D721Med (cell line): Measurements from ENCODE around the gene HACD2.
"Not testable (repeated sequence)": the region's sequence is repeated elsewhere in the genome, so short reads cannot be mapped to it uniquely, and the experiment has no call there.

Experiments
- DNase-seq: peaks from one replicate; pipeline ENCODE4 v3.0.0; 2011; ENCODE audit warnings: low spot score; ENCODE audit not compliant: insufficient read length
- FAIRE-seq: peaks from 2 replicates; lab custom pipeline; 2011; peaks lifted over from hg19 to GRCh38; lab: Jason Lieb, UNC
- TF ChIP-seq, protein P1 (sequence below): IDR thresholded peaks from 2 replicates; pipeline ENCODE4 v1.5.1; 2012; ENCODE audit warnings: mild to moderate bottlenecking, control low read depth; ENCODE audit not compliant: insufficient read depth; ENCODE audit errors: missing control alignments

HACD2 gene

GRCh38 chr3:123499322-123499721 is 85.5 kb downstream of the HACD2 start:
- DNase-seq (no peak), FAIRE-seq (no peak)
- TF ChIP-seq, protein P1, sequence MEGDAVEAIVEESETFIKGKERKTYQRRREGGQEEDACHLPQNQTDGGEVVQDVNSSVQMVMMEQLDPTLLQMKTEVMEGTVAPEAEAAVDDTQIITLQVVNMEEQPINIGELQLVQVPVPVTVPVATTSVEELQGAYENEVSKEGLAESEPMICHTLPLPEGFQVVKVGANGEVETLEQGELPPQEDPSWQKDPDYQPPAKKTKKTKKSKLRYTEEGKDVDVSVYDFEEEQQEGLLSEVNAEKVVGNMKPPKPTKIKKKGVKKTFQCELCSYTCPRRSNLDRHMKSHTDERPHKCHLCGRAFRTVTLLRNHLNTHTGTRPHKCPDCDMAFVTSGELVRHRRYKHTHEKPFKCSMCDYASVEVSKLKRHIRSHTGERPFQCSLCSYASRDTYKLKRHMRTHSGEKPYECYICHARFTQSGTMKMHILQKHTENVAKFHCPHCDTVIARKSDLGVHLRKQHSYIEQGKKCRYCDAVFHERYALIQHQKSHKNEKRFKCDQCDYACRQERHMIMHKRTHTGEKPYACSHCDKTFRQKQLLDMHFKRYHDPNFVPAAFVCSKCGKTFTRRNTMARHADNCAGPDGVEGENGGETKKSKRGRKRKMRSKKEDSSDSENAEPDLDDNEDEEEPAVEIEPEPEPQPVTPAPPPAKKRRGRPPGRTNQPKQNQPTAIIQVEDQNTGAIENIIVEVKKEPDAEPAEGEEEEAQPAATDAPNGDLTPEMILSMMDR: no peak

DNA sequence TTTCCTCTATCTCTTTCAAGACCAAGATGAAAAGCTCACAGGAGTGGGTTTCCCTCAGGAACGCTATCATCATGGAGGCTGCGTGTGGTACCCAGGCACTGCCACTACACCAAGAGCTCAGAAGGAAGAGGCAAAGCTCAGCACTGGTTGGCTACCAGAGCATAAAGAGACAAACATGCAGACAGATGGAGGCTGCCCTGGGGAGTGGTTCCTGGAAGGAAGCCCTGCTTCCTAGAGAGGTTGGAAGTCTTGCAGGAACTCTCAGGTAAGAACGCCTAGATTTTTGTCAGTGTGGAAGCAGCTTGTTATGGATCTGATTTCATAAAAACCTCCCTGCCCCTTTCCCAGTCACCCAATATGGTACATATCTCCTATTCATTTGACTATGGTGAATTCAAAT is 86.1 kb downstream of the HACD2 start:
- TF ChIP-seq, protein P1: no peak
- no peak for FAIRE-seq
- DNase-seq: no peak

DNA sequence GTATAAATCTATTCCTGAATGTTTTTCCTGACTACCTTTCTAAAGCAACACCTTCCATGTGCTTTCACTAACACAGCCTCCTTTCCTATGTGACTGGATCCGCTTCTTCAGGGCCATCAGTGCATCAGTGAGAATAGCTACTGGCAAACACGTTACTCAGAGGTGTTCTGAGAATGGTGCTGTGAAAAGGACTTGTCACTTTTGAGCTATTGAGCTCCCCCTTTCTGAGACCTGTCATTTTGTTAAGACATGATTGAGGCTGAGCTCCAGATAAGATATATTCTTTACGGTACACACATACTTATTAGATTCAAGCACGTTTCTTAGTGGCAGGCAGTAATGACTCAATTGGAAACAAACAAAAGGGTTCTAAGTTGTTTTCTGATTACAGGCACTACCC is 90.9 kb downstream of the HACD2 start:
- DNase-seq (no peak), FAIRE-seq (no peak)
- TF ChIP-seq, protein P1: no peak

- FAIRE-seq (no peak), DNase-seq (no peak)
- TF ChIP-seq, protein P1: no peak
These were observed 92.8 kb downstream of the HACD2 start for GRCh38 chr3:123491966-123492587.

GRCh38 chr3:123489400-123490004 is 95.4 kb downstream of the HACD2 start:
- DNase-seq (peak; percentile 57), FAIRE-seq (no peak)
- TF ChIP-seq, protein P1: peak; percentile 96

DNA sequence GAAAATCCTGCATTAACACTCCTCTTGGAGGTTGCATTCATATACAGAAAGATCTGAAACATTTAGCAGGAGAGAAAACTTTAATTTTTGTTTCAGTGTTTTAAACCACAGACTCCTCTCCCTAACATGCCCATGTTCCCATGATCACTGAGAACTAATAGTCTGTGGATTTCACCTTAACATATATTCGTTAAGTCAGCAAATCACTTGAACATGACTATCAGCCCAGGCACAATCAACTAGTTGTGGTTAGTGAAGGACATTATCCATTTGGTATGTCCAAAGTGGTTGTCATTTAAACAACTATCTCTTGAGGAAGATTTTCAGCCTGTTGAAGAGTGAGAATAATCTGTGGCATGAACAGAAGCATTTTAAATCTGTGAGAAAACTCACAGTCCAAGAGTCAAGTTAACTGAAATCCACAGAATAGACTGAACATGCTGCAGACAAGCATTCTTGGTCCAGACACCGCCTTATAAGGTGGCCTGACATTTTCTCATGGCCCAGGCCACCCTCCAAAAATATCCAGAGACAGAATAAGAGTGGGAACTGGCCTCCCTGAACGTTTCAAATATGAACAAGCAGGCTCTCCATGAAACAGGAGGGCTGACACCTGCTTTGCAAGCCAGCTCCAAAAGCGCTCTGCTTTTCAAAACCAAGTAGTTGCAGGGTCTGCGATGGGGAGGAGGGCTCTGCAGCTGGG is 96.1 kb downstream of the HACD2 start:
- DNase-seq: no peak
- FAIRE-seq: no peak
- TF ChIP-seq, protein P1: no peak

GRCh38 chr3:123487063-123487462 is 97.8 kb downstream of the HACD2 start:
- DNase-seq, FAIRE-seq: not testable (repeated sequence)
